ENCODE data around the gene MYL3. TPM values are rescaled to one million over a fixed set of nuclear protein-coding genes. Genes with fewer than 3 reads are reported as not detected.

MYL3 gene
- not detected in 5 replicates for total RNA-seq (2022; extraction: Qiagen RNA extraction)

GRCh38 chr3:46863261-46863782, at the start of gene MYL3:
TSS of gene MYL3 (minus strand) at chr3:46863444. CDS start at chr3:46863390, 54 bp downstream.

GRCh38 chr3:46877406-46878125, 14.3 kb upstream of the MYL3 start, which contains the start of gene PTH1R:
TSS of gene PTH1R (plus strand) at chr3:46877721. CDS start at chr3:46883560, 5,839 bp downstream.

Other genes with a start within 250 kb of the MYL3 start
- 6.8 to 10.5 TPM (median 7.9 TPM) in 5 replicates for gene ALS2CL, start 169.8 kb downstream of the MYL3 start, total RNA-seq (2022; extraction: Qiagen RNA extraction)
- gene TMIE, start 162.1 kb downstream of the MYL3 start, total RNA-seq (2022; extraction: Qiagen RNA extraction), result 0.10 to 0.23 TPM (median 0.13 TPM) in 3 of 5 replicates, not detected in the others
- gene PRSS50, start 145.6 kb downstream of the MYL3 start, total RNA-seq (2022; extraction: Qiagen RNA extraction), result not detected in 5 replicates
- gene PTH1R, start 14.3 kb upstream of the MYL3 start, total RNA-seq (2022; extraction: Qiagen RNA extraction), result 1.1 to 1.8 TPM (median 1.4 TPM) in 5 replicates
- 55.7 to 101 TPM (median 59.0 TPM) in 5 replicates for gene CCDC12, start 113.3 kb upstream of the MYL3 start, total RNA-seq (2022; extraction: Qiagen RNA extraction)
- 53.0 to 93.2 TPM (median 64.3 TPM) in 5 replicates for gene NBEAL2, start 116.2 kb upstream of the MYL3 start, total RNA-seq (2022; extraction: Qiagen RNA extraction)